IMR-90 (cell line): ENCODE measurements around the gene TMA16. TPM values are rescaled to one million over a fixed set of nuclear protein-coding genes. Genes with fewer than 3 reads are reported as not detected.

Experiments
- ATAC-seq: fragments of 200-7000 bp; cut with Tn5 transposase; 2 replicates; pipeline ENCODE4 v1.9.1; 2020; ENCODE audit warnings: low read depth, mild to moderate bottlenecking, moderate library complexity
- BruUV-seq: library from RNA; stranded (reverse); fragments of 400-500 nt; replicated peaks from 2 replicates; lab custom pipeline; 2021; lab: Mats Ljungman, UMichigan
- CTCF ChIA-PET: fragments of 300-600 bp; formaldehyde crosslinking; extraction: SDS; loops from one replicate; lab custom pipeline; 2021; ENCODE audit warnings: antibody characterized with exemption; lab: Yijun Ruan, JAX
- POLR2A ChIA-PET: fragments of 300-600 bp; sonication (Branson Sonifier 250); formaldehyde crosslinking; loops from one replicate; lab custom pipeline; 2022; ENCODE audit warnings: antibody characterized with exemption; ENCODE audit not compliant: unreplicated experiment; lab: Charles Lee
- DNase-seq: peaks from one replicate; pipeline ENCODE4 v3.0.0; 2013
- H2AFZ ChIP-seq: replicated peaks from 2 replicates; pipeline ENCODE3; 2013; ENCODE audit warnings: low read length, mild to moderate bottlenecking; ENCODE audit not compliant: poor library complexity
- H2AK5ac ChIP-seq: 2 replicates; pipeline ENCODE4 v1.6.1; 2013; ENCODE audit warnings: low read depth, low read length, inconsistent platforms
- H2AK9ac ChIP-seq: replicated peaks from 2 replicates; pipeline ENCODE3; 2013; ENCODE audit warnings: mild to moderate bottlenecking, low read depth, low read length, moderate library complexity; ENCODE audit not compliant: poor library complexity
- H2BK120ac ChIP-seq: 2 replicates; pipeline ENCODE4 v1.6.1; 2013; ENCODE audit warnings: low read depth, low read length, inconsistent platforms
- H2BK15ac ChIP-seq: 3 replicates; pipeline ENCODE4 v1.6.1; 2013; ENCODE audit warnings: low read depth, low read length, inconsistent platforms
- H2BK20ac ChIP-seq: 2 replicates; pipeline ENCODE4 v1.6.1; 2013; ENCODE audit warnings: low read depth, mild to moderate bottlenecking, inconsistent platforms, low read length, moderate library complexity
- H2BK5ac ChIP-seq: 2 replicates; pipeline ENCODE4 v1.6.1; 2013; ENCODE audit warnings: mild to moderate bottlenecking, low read depth, low read length, inconsistent platforms; ENCODE audit not compliant: poor library complexity, severe bottlenecking
- H3K14ac ChIP-seq: replicated peaks from 2 replicates; pipeline ENCODE4 v1.6.1; 2013; ENCODE audit warnings: low read depth, low read length, inconsistent platforms
- H3K18ac ChIP-seq: 2 replicates; pipeline ENCODE4 v1.6.1; 2013; ENCODE audit warnings: low read depth, low read length, control low read depth
- H3K23ac ChIP-seq: 2 replicates; pipeline ENCODE4 v1.6.1; 2013; ENCODE audit warnings: low read depth, low read length, inconsistent platforms
- H3K27ac ChIP-seq: 2 replicates; pipeline ENCODE4 v1.5.1; 2013; ENCODE audit warnings: mild to moderate bottlenecking, control low read depth, low read length; ENCODE audit not compliant: insufficient read depth
- H3K27me3 ChIP-seq: 2 replicates; pipeline ENCODE4 v1.6.1; 2013; ENCODE audit warnings: low read length; ENCODE audit not compliant: control insufficient read depth, insufficient read depth
- H3K36me3 ChIP-seq: 2 replicates; pipeline ENCODE4 v1.6.1; 2013; ENCODE audit warnings: low read length, mixed read lengths; ENCODE audit not compliant: control insufficient read depth, insufficient read depth
- H3K4ac ChIP-seq: 2 replicates; pipeline ENCODE4 v1.6.1; 2013; ENCODE audit warnings: low read depth, low read length, inconsistent platforms
- H3K4me1 ChIP-seq: 2 replicates; pipeline ENCODE4 v1.6.1; 2013; ENCODE audit warnings: low read length, mixed read lengths; ENCODE audit not compliant: control insufficient read depth, insufficient read depth
- H3K4me2 ChIP-seq: 2 replicates; pipeline ENCODE4 v1.6.1; 2013; ENCODE audit warnings: low read depth, mild to moderate bottlenecking, control low read depth, low read length, moderate library complexity
- H3K4me3 ChIP-seq: 2 replicates; pipeline ENCODE4 v1.5.1; 2013; ENCODE audit warnings: low read depth, mild to moderate bottlenecking, control low read depth, low read length, moderate library complexity; ENCODE audit not compliant: insufficient read depth
- H3K56ac ChIP-seq: 2 replicates; pipeline ENCODE4 v1.6.1; 2013; ENCODE audit warnings: low read length, inconsistent platforms; ENCODE audit not compliant: insufficient read depth; ENCODE audit errors: extremely low read depth
- H3K79me1 ChIP-seq, 2 experiments: 2 replicates each; pipeline ENCODE4 v1.6.1; 2013; ENCODE audit warnings: low read length in 2 of 2, inconsistent platforms in 1 of 2, low read depth in 1 of 2
- H3K9ac ChIP-seq: 2 replicates; pipeline ENCODE4 v1.6.1; 2013; ENCODE audit warnings: low read depth, low read length, control low read depth
- H3K9me1 ChIP-seq: 2 replicates; pipeline ENCODE4 v1.6.1; 2013; ENCODE audit warnings: low read length, inconsistent platforms; ENCODE audit not compliant: insufficient read depth
- H3K9me3 ChIP-seq: 2 replicates; pipeline ENCODE4 v1.6.1; 2013; ENCODE audit warnings: low read length; ENCODE audit not compliant: control insufficient read depth, insufficient read depth
- H4K20me1 ChIP-seq: 2 replicates; pipeline ENCODE4 v1.6.1; 2013; ENCODE audit warnings: low read length, inconsistent platforms; ENCODE audit not compliant: insufficient read depth
- H4K5ac ChIP-seq: 2 replicates; pipeline ENCODE4 v1.6.1; 2013; ENCODE audit warnings: mild to moderate bottlenecking, low read depth, low read length, control low read depth
- H4K8ac ChIP-seq, 2 experiments: 2 replicates each; pipeline ENCODE4 v1.6.1; 2013; ENCODE audit warnings: low read depth in 2 of 2, low read length in 2 of 2, control low read depth in 1 of 2, inconsistent platforms in 1 of 2
- H4K91ac ChIP-seq: 2 replicates; pipeline ENCODE4 v1.6.1; 2013; ENCODE audit warnings: low read depth, low read length, inconsistent platforms; ENCODE audit not compliant: insufficient read depth
- ELK1 ChIP-seq: fragments of 150-350 bp; IDR thresholded peaks from 2 replicates; pipeline ENCODE4 v1.6.1; 2016; ENCODE audit warnings: low read depth, mild to moderate bottlenecking, low read length, moderate library complexity, borderline replicate concordance
- FOS ChIP-seq: fragments of 150-350 bp; IDR thresholded peaks from 2 replicates; pipeline ENCODE4 v1.6.1; 2016; ENCODE audit warnings: low read depth, low read length
- MAZ ChIP-seq: IDR thresholded peaks from 2 replicates; pipeline ENCODE4 v1.6.1; 2012; ENCODE audit warnings: low read depth, mild to moderate bottlenecking, low read length, improper control_type of control experiment, moderate library complexity, borderline replicate concordance
- NFE2L2 ChIP-seq: fragments of 150-350 bp; IDR thresholded peaks from 2 replicates; pipeline ENCODE4 v1.6.1; 2016; ENCODE audit warnings: low read depth, mild to moderate bottlenecking, low read length
- RFX5 ChIP-seq: IDR thresholded peaks from 2 replicates; pipeline ENCODE4 v1.8.0; 2012; ENCODE audit warnings: low read depth, mild to moderate bottlenecking, low read length, moderate library complexity
- WGBS, 2 experiments: methylation state at CpG; one replicate each; pipeline versions ENCODE4 v1.1.5 to v1.1.7; 2013; ENCODE audit warnings: missing lambda C conversion rate in 2 of 2; ENCODE audit not compliant: insufficient read length in 1 of 2; ENCODE audit errors: extremely low coverage in 2 of 2; 5-methylcytosine and 5-hydroxymethylcytosine counted together
- dilution Hi-C: fragments of 300-500 bp; cut with HindIII; formaldehyde crosslinking; loops from one replicate; pipeline ENCODE4 v1.14.3; 2018; ENCODE audit warnings: low sequenced_read_pairs; ENCODE audit not compliant: unreplicated experiment
- in situ Hi-C: fragments of 300-500 bp; cut with MboI; formaldehyde crosslinking; loops from 3 replicates; pipeline ENCODE4 v1.14.3; 2019; ENCODE audit warnings: low sequenced_read_pairs, inconsistent platforms, mixed read lengths
- intact Hi-C: fragments of 100-400 bp; cut with micrococcal nuclease; formaldehyde crosslinking; loops from 2 replicates; pipeline ENCODE4 v1.10.0; 2022
- polyA plus RNA-seq, 3 experiments: library from polyadenylated mRNA; depleted of rRNA; stranded (reverse); fragments of >200 nt; gene quantifications; 2 replicates each; pipeline ENCODE4 v1.2.3, GENCODE V29; 2012; ENCODE audit warnings: low replicate concordance in 1 of 3
- total RNA-seq: library from RNA; depleted of rRNA; stranded (reverse); fragments of >200 nt; gene quantifications from 2 replicates; pipeline ENCODE4 v1.2.3, GENCODE V29; 2012

TMA16 gene
- total and polyA plus RNA-seq, 2 of the 4 experiments (the other 2 are of a cell fraction), result 9.3 to 19.8 TPM

- in situ Hi-C loops, result no loop called here
These were observed 71.0 kb downstream of the TMA16 start for GRCh38 chr4:163565226-163566135.

More at GRCh38 chr4:163565226-163566135, 71.0 kb downstream of the TMA16 start:
- ChIA-PET CTCF (interaction anchor here (0.9 kb wide), 1 partner anchor 17 kb away, joined by 3 read pairs; no protein-coding TSS in a partner anchor), POLR2A (no interaction called here)
- H2BK120ac ChIP-seq, result no peak overlapping the region
- H3K36me3 ChIP-seq, result no peaks in the 10 kb centered on the region
- H3K79me1 ChIP-seq, result no peaks in the 10 kb centered on the region
- H3K56ac ChIP-seq, result no peak overlapping the region
- no peak overlapping the region for H3K27ac ChIP-seq
- H4K8ac ChIP-seq, result no peak overlapping the region
- DNase-seq (no peak), ATAC-seq (no peak)
- no peak overlapping the region for H3K14ac ChIP-seq
- H2AK9ac ChIP-seq, result no peak overlapping the region
- dilution Hi-C loops, result no loop called here
- no peaks in the 10 kb centered on the region for H3K4me1 ChIP-seq
- WGBS, 2 experiments, result no CpG with 5 or more reads among the region's 5 CpGs
- no peak overlapping the region for H3K4me3 ChIP-seq
- no peak overlapping the region for H3K18ac ChIP-seq
- H3K9ac ChIP-seq, result no peak overlapping the region
- no peaks in the 10 kb centered on the region for H3K9me3 ChIP-seq
- H4K91ac ChIP-seq, result no peak overlapping the region
- TF ChIP-seq FOS (no peak), MAZ (no peak), RFX5 (no peak), ELK1 (no peak), NFE2L2 (no peak)
- no peaks in the 10 kb centered on the region for H4K20me1 ChIP-seq
- H2BK5ac ChIP-seq, result no peak overlapping the region
- H2BK20ac ChIP-seq, result no peak overlapping the region
- no peak overlapping the region for H3K4me2 ChIP-seq
- H4K5ac ChIP-seq, result no peak overlapping the region
- H2BK15ac ChIP-seq, result no peak overlapping the region
- H3K27me3 ChIP-seq, result peaks cover 2% of the 10 kb centered on the region; the same call in 1 of the 2 replicates
- no peak overlapping the region for H3K23ac ChIP-seq
- no TSS peak for BruUV-seq
- H3K4ac ChIP-seq, result no peak overlapping the region
- H2AK5ac ChIP-seq, result no peak overlapping the region
- H3K9me1 ChIP-seq, result no peaks in the 10 kb centered on the region
- H2AFZ ChIP-seq, result no peak overlapping the region
- intact Hi-C loops, result no loop called here
